Ureter (tissue), 1 donor: Measurements from ENCODE around the gene TEKT3. TPM values are rescaled to one million over a fixed set of nuclear protein-coding genes. Genes with fewer than 3 reads are reported as not detected.
A peak's percentile ranks its signal among the peaks of the same experiment; 100 is the strongest.

Experiments
- DNase-seq: peaks from one replicate; pipeline ENCODE4 v3.0.0-alpha.2; 2020; ENCODE audit warnings: low spot score
- total RNA-seq: library from RNA; stranded (reverse); gene quantifications from one replicate; pipeline ENCODE4 v1.2.4, GENCODE V29; 2023
- donor health status: DM: yes; HTN: yes; CAD: no.

TEKT3 gene
- total RNA-seq, 1 donor from 2014 or later = 0.86 TPM

GRCh38 chr17:15350777-15351477 is 9.5 kb upstream of the TEKT3 start:
- DNase-seq = peak; percentile 67

- no peak for DNase-seq
These were observed 7.7 kb upstream of the TEKT3 start for GRCh38 chr17:15349119-15349518.

- no peak for DNase-seq
These were observed 6.6 kb upstream of the TEKT3 start for GRCh38 chr17:15348021-15348420.

- DNase-seq = no peak
These were observed 4.7 kb upstream of the TEKT3 start for GRCh38 chr17:15346066-15346595.

GRCh38 chr17:15343749-15344148 is 2.4 kb upstream of the TEKT3 start:
- no peak for DNase-seq

- no peak for DNase-seq
These were observed 1.1 kb upstream of the TEKT3 start for GRCh38 chr17:15342460-15342859.

GRCh38 chr17:15341966-15342365 is 569 bp upstream of the TEKT3 start:
- DNase-seq = no peak

- no peak for DNase-seq
These were observed 431 bp downstream of the TEKT3 start for GRCh38 chr17:15340966-15341365.

- DNase-seq = no peak
These were observed 6.0 kb downstream of the TEKT3 start for GRCh38 chr17:15335446-15335845.

- DNase-seq = no peak
These were observed 7.1 kb downstream of the TEKT3 start for GRCh38 chr17:15334266-15334665.

GRCh38 chr17:15332338-15332737 is 9.1 kb downstream of the TEKT3 start:
- no peak for DNase-seq

- no peak for DNase-seq
These were observed 18.3 kb downstream of the TEKT3 start for GRCh38 chr17:15323131-15323530.

- no peak for DNase-seq
These were observed 19.7 kb downstream of the TEKT3 start for GRCh38 chr17:15321556-15322251.

GRCh38 chr17:15319452-15320010 is 21.9 kb downstream of the TEKT3 start:
- DNase-seq = no peak

GRCh38 chr17:15311996-15312395 is 29.4 kb downstream of the TEKT3 start:
- DNase-seq = no peak

- DNase-seq = no peak
These were observed 31.6 kb downstream of the TEKT3 start for GRCh38 chr17:15309793-15310192.

- no peak for DNase-seq
These were observed 32.2 kb downstream of the TEKT3 start for GRCh38 chr17:15309236-15309635.

GRCh38 chr17:15308758-15309157 is 32.6 kb downstream of the TEKT3 start:
- DNase-seq = no peak

- DNase-seq = peak; percentile 67
These were observed 33.7 kb downstream of the TEKT3 start for GRCh38 chr17:15307710-15308111.

- no peak for DNase-seq
These were observed 37.5 kb downstream of the TEKT3 start for GRCh38 chr17:15303851-15304250.

- no peak for DNase-seq
These were observed 38.1 kb downstream of the TEKT3 start for GRCh38 chr17:15303268-15303667.

GRCh38 chr17:15301845-15302244 is 39.6 kb downstream of the TEKT3 start:
- DNase-seq = no peak

- no peak for DNase-seq
These were observed 43.2 kb downstream of the TEKT3 start for GRCh38 chr17:15298176-15298575.
